Esophagus muscularis mucosa (tissue), 4 donors: ENCODE data around the gene ISG15. TPM values are rescaled to one million over a fixed set of nuclear protein-coding genes. Genes with fewer than 3 reads are reported as not detected.
"Not testable (repeated sequence)": the region's sequence is repeated elsewhere in the genome, so short reads cannot be mapped to it uniquely, and the experiment has no call there.

Source experiments
- DNase-seq: peaks from one replicate; pipeline ENCODE4 v3.0.0-alpha.2; 2017; ENCODE audit errors: extremely low spot score
- H3K27ac ChIP-seq, 4 donors: fragments of 200-600 bp; sonication (generic); replicated peaks in 1 of 4; 1 replicate in 3 of 4; 2 replicates in 1 of 4; pipeline ENCODE4 v1.5.1; 2016 to 2019; ENCODE audit warnings: mild to moderate bottlenecking in 1 of 4
- H3K27me3 ChIP-seq, 4 donors: fragments of 200-600 bp; sonication (generic); one replicate each; pipeline versions ENCODE4 v1.5.1 to v1.6.0; 2016 to 2019
- H3K36me3 ChIP-seq, 4 donors: fragments of 200-600 bp; sonication (generic); one replicate each; pipeline ENCODE4 v1.5.1; 2016 to 2019
- H3K4me1 ChIP-seq, 4 donors: fragments of 200-600 bp; sonication (generic); one replicate each; pipeline ENCODE4 v1.5.1; 2016 to 2019
- H3K4me3 ChIP-seq, 4 donors: fragments of 200-600 bp; sonication (generic); 1 replicate in 2 of 4; 2 replicates in 2 of 4; pipeline ENCODE4 v1.5.1; 2016 to 2019; ENCODE audit warnings: mild to moderate bottlenecking in 4 of 4, moderate library complexity in 1 of 4
- H3K9me3 ChIP-seq, 4 donors: fragments of 200-600 bp; sonication (generic); 1 replicate in 3 of 4; 2 replicates in 1 of 4; pipeline ENCODE4 v1.5.1; 2016 to 2019
- EP300 ChIP-seq: sonication (generic); formaldehyde crosslinking; IDR thresholded peaks from one replicate; pipeline ENCODE4 v1.6.1; 2017; ENCODE audit warnings: antibody characterized with exemption
- POLR2A ChIP-seq: fragments of 450-650 bp; IDR thresholded peaks from one replicate; pipeline ENCODE4 v1.6.1; 2017; ENCODE audit warnings: antibody characterized with exemption, moderate library complexity, mild to moderate bottlenecking, low read depth
- POLR2AphosphoS5 ChIP-seq, 2 donors: sonication (generic); formaldehyde crosslinking; IDR thresholded peaks; one replicate each; pipeline ENCODE4 v1.6.1; 2017; ENCODE audit warnings: antibody characterized with exemption in 2 of 2
- WGBS: methylation state at CpG from one replicate; pipeline ENCODE4 v1.1.5; 2018; 5-methylcytosine and 5-hydroxymethylcytosine counted together
- intact Hi-C: fragments of 100-400 bp; cut with DNase I; formaldehyde crosslinking; loops from one replicate; pipeline ENCODE4 v1.15.1; 2023
- total RNA-seq, 4 donors: library from RNA; depleted of rRNA; stranded (reverse); fragments of >200 nt; gene quantifications; one replicate each; pipeline versions ENCODE4 v1.1.0 to v1.2.1, GENCODE V29; 2016
- TF ChIP-seq, protein P1 (sequence below), 3 experiments: fragments of 200-600 bp in 2 of 3; fragments of 450-650 bp in 1 of 3; sonication (generic) in 2 of 3; IDR thresholded peaks; one replicate each; pipeline ENCODE4 v1.5.1; 2017 to 2019; ENCODE audit warnings: antibody characterized with exemption in 3 of 3, mild to moderate bottlenecking in 2 of 3, moderate library complexity in 1 of 3

The ISG15 gene
- total RNA-seq, 4 donors from 2014 or later, result 39.4 to 74.9 (median 41.1) TPM

DNA sequence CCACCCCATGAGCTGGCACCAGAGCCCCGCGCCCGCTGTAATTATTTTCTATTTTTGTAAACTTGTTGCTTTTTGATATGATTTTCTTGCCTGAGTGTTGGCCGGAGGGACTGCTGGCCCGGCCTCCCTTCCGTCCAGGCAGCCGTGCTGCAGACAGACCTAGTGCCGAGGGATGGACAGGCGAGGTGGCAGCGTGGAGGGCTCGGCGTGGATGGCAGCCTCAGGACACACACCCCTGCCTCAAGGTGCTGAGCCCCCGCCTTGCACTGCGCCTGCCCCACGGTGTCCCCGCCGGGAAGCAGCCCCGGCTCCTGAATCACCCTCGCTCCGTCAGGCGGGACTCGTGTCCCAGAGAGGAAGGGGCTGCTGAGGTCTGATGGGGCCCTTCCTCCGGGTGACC lies 41.7 kb downstream of the ISG15 start:
- no peak for TF ChIP-seq POLR2AphosphoS5 (IDR thresholded peaks at IDR 0.05)
- no peak for TF ChIP-seq POLR2A
- TF ChIP-seq, protein P1, sequence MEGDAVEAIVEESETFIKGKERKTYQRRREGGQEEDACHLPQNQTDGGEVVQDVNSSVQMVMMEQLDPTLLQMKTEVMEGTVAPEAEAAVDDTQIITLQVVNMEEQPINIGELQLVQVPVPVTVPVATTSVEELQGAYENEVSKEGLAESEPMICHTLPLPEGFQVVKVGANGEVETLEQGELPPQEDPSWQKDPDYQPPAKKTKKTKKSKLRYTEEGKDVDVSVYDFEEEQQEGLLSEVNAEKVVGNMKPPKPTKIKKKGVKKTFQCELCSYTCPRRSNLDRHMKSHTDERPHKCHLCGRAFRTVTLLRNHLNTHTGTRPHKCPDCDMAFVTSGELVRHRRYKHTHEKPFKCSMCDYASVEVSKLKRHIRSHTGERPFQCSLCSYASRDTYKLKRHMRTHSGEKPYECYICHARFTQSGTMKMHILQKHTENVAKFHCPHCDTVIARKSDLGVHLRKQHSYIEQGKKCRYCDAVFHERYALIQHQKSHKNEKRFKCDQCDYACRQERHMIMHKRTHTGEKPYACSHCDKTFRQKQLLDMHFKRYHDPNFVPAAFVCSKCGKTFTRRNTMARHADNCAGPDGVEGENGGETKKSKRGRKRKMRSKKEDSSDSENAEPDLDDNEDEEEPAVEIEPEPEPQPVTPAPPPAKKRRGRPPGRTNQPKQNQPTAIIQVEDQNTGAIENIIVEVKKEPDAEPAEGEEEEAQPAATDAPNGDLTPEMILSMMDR (IDR thresholded peaks at IDR 0.05), result no peak
- TF ChIP-seq EP300, result no peak
- WGBS, result 78% methylated on average over 12 of the region's 23 CpGs
- intact Hi-C loops, result no loop called here

DNA sequence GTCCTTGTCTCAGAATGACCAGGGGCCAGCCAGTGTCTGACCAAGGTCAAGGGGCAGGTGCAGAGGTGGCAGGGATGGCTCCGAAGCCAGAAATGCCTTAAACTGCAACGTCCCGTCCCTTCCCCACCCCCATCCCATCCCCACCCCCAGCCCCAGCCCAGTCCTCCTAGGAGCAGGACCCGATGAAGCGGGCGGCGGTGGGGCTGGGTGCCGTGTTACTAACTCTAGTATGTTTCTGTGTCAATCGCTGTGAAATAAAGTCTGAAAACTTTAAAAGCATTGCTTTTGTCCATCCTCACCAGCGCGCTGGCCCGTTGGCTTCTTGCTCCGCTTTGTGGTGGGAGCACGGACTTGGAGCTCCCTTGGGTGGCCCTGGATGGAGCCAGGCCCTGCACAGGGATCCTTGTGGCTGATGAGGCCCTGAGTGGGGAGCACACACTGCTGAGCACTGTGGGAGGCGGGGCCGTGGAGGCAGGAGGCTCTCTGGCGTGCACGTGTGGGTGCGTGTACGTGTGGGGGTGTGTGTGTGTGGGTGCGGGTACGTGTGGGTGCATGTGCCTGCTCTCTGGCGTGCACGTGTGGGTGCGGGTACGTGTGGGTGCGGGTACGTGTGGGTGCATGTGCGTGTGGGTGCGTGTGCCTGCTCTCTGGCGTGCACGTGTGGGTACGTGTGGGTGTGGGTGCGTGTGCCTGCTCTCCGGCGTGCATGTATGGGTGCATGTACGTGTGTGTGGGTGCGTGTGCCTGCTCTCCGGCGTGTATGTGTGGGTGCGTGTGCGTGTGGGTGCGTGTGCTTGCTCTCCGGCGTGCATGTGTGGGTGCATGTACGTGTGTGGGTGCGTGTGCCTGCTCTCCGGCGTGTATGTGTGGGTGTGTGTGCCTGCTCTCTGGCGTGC lies 42.8 kb downstream of the ISG15 start:
- 87% methylated on average over 44 of the region's 50 CpGs for WGBS
- peaks cover 17 to 27% (median 24%) of the 10 kb centered on the region in 4 donors for H3K4me1 ChIP-seq
- intact Hi-C loops, result no loop called here

More for the DNA sequence above, 41.7 kb downstream of the ISG15 start:
- H3K36me3 ChIP-seq, result peaks cover 0 to 53% (median 33%) of the 10 kb centered on the region in 4 donors
- DNase-seq, result no peak
- no peaks in the 10 kb centered on the region for H3K9me3 ChIP-seq
- H3K27ac ChIP-seq, result no peak overlapping the region
- no peak overlapping the region for H3K4me3 ChIP-seq
- peaks cover 14 to 20% (median 19%) of the 10 kb centered on the region in 4 donors for H3K4me1 ChIP-seq
- peaks cover 0 to 37% (median 12%) of the 10 kb centered on the region in 4 donors for H3K27me3 ChIP-seq

DNA sequence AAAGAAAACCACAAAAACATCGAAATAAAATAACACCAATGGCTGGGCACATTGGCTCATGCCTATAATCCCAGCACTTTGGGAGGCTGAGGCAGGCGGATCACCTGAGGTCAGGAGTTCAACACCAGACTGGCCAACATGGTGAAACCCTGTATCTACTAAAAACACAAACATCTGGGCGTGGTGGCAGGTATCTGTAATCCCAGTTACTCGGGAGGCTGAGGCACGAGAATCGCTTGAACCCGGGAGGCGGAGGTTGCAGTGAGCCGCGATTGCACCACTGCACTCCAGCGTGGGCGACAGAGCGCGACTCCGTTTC lies 44.4 kb downstream of the ISG15 start:
- Histone ChIP-seq H3K4me1 (peaks cover 17 to 35% (median 30%) of the 10 kb centered on the region in 4 donors), H3K27me3 (peaks cover 0 to 64% (median 27%) of the 10 kb centered on the region in 4 donors), H3K36me3 (peaks cover 0 to 28% (median 16%) of the 10 kb centered on the region in 4 donors)
- H3K9me3 ChIP-seq, H3K27ac ChIP-seq, H3K4me3 ChIP-seq, DNase-seq, intact Hi-C loops: not testable (repeated sequence)
- WGBS, result 80% methylated on average over 14 of the region's 15 CpGs

More for the DNA sequence above, 42.8 kb downstream of the ISG15 start:
- Histone ChIP-seq H3K27ac (no peak overlapping the region), H3K4me3 (no peak overlapping the region), H3K9me3 (no peaks in the 10 kb centered on the region), H3K27me3 (peaks cover 0 to 48% (median 22%) of the 10 kb centered on the region in 4 donors), H3K36me3 (peaks cover 0 to 42% (median 23%) of the 10 kb centered on the region in 4 donors)
- TF ChIP-seq POLR2AphosphoS5 (IDR thresholded peaks at IDR 0.05), result no peak
- TF ChIP-seq, protein P1 (IDR thresholded peaks at IDR 0.05), result no peak
- DNase-seq, result no peak

DNA sequence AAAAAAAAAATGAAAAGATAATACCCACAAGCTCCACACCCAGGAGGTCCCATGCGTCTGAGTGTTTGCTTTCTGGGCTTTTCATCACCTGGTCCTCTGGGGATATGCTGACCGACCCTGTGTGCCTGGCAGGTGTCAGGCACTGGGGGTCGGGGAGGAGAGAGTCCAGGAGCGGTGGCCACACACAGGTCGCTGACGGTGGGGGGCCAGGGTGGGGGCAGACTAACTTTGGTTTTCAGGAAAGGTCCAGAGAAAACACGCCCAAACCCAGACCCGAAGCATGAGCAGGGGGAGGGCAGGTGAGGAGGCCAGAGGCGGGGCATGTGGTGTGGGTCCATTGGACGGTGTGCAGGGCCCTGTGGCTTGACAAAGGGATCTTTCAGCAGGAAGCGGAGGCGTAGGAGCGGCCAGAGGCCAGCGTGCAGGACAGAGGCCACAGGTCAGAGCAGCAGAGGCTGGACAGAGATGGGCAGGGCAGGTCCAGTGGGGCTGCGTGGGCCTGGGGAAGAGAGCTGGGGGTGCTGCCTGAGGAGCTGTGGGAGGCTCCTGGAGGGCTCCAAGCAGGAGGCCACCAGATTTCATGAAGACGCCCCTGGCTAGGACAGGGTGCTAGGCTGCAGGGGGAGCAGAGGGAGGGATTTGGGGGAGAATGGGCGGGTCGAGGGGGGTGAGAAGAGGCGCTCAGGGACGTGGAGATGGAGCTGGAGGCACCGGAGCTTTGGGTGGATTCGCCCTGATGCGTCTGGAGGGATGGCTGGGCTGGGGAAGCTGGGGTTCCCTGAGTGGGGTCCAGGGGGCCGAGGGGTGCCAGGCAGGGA lies 45.0 kb downstream of the ISG15 start:
- intact Hi-C loops, result no loop called here
- Histone ChIP-seq H3K4me1 (peaks cover 17 to 40% (median 31%) of the 10 kb centered on the region in 4 donors), H3K36me3 (peaks cover 0 to 22% (median 14%) of the 10 kb centered on the region in 4 donors), H3K27me3 (peaks cover 0 to 70% (median 27%) of the 10 kb centered on the region in 4 donors), H3K27ac (no peak overlapping the region), H3K4me3 (peak overlapping the region; percentile 54 to 74 (median 62)), H3K9me3 (no peaks in the 10 kb centered on the region)
- WGBS, result 18% methylated on average over 24 of the region's 24 CpGs
- TF ChIP-seq POLR2A (no peak), POLR2AphosphoS5 (IDR thresholded peaks at IDR 0.05) (no peak), EP300 (no peak)
- TF ChIP-seq, protein P1 (IDR thresholded peaks at IDR 0.05), result no peak
- DNase-seq, result no peak

DNA sequence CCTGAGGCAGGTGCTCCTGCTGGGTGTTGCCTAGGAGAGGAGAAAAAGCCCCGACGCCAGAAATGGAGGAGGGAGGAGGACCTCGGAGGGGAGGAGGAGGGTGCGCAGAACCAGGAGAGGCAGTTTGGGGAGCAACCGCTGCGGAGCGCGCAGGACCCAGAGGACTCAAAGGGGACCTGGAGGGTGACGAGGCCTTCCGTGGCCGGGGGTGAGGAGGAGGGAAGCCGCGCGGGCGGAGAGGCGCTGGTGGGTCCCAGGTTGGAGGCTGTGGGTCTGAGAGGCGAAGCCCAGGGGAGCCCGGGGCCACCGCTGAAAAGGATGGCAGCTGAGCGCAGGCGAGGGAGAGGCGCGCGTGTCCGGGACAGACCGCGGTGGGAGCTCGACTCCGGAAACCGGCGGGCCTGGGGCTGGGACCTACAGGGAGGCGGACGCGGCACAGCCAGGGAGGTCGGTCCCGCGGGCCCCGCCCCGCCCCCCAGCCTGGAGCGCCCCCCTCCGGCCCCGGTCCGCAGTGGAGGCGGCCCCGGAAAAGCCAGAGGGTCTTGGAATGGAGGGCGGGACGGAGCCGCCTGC lies 45.7 kb downstream of the ISG15 start:
- H3K4me3 ChIP-seq, result peak overlapping the region; percentile 54 to 74 (median 62)
- no peak overlapping the region for H3K27ac ChIP-seq
- 2% methylated on average over 39 of the region's 48 CpGs for WGBS
- H3K9me3 ChIP-seq, result no peaks in the 10 kb centered on the region
- peaks cover 0 to 15% (median 7%) of the 10 kb centered on the region in 4 donors for H3K36me3 ChIP-seq
- no peak for DNase-seq
- peaks cover 19 to 47% (median 37%) of the 10 kb centered on the region in 4 donors for H3K4me1 ChIP-seq
- peaks cover 1 to 77% (median 29%) of the 10 kb centered on the region in 4 donors for H3K27me3 ChIP-seq
- intact Hi-C loops, result no loop called here
- no peak for TF ChIP-seq EP300
- TF ChIP-seq, protein P1 (IDR thresholded peaks at IDR 0.05), result peak in 2 of 3 experiments; percentile 22 to 39
